GM10266 (cell line): Measurements from ENCODE around the gene PEX14.

ENCODE experiments used
- DNase-seq: peaks from one replicate; pipeline ENCODE4 v3.0.0; 2012; ENCODE audit errors: extremely low spot score
- TF ChIP-seq, protein P1 (sequence below): IDR thresholded peaks from 2 replicates; pipeline ENCODE4 v1.5.1; 2012; ENCODE audit warnings: mild to moderate bottlenecking, low read depth; ENCODE audit not compliant: control insufficient read depth, insufficient read depth; ENCODE audit errors: missing control alignments

The PEX14 gene

DNA sequence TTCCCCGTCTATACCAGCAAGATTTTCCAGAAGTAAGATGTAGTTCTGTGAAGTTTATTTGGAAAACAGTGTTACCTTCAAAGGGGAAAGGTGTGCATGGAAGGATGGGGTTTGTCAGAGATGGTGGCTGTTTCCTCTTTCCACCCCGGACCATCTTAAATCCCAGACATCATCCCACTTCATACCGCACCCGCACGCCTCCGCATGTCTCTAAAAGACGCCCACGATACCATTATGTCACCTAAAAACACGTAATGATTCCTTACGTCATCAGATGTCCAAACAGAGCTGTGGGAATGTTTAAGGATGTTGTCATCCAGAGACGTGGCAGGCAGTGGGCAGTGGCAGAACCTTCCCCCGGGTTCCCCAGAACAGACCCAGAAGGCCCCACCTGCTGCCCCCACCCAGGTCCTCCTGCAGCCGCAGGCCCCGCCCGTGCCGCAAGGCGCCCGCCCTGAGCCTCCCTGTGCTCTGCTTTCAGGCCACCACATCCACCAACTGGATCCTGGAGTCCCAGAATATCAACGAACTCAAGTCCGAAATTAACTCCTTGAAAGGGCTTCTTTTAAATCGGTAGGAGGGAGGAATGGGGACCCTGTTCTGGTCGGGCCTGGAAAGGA, 152.2 kb downstream of the PEX14 start:
- no peak for DNase-seq
- TF ChIP-seq, protein P1, sequence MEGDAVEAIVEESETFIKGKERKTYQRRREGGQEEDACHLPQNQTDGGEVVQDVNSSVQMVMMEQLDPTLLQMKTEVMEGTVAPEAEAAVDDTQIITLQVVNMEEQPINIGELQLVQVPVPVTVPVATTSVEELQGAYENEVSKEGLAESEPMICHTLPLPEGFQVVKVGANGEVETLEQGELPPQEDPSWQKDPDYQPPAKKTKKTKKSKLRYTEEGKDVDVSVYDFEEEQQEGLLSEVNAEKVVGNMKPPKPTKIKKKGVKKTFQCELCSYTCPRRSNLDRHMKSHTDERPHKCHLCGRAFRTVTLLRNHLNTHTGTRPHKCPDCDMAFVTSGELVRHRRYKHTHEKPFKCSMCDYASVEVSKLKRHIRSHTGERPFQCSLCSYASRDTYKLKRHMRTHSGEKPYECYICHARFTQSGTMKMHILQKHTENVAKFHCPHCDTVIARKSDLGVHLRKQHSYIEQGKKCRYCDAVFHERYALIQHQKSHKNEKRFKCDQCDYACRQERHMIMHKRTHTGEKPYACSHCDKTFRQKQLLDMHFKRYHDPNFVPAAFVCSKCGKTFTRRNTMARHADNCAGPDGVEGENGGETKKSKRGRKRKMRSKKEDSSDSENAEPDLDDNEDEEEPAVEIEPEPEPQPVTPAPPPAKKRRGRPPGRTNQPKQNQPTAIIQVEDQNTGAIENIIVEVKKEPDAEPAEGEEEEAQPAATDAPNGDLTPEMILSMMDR = no peak

DNA sequence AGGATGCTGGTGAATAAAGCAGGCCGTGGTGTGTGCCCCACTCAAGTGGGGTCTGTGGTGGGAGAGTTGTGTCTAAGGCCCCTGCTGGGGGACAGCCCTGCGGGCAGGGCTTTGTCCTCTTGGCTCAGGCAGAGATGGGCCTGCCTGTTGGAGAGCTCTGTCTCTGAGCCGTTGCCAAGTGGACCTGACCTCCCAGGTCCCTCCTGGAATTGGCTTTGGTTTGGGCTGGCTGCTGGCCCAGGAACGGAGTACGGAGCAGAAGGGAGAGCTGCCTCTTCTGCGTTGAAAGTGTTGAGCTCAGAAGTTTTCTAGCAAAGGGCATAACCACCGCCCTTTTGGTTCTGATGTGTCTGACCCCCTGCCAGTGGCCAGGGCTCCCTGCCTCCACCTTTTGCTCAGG, 153.9 kb downstream of the PEX14 start:
- TF ChIP-seq, protein P1 = no peak
- DNase-seq = no peak

GRCh38 chr1:10629091-10629815, 154.5 kb downstream of the PEX14 start:
- TF ChIP-seq, protein P1 = no peak
- no peak for DNase-seq

DNA sequence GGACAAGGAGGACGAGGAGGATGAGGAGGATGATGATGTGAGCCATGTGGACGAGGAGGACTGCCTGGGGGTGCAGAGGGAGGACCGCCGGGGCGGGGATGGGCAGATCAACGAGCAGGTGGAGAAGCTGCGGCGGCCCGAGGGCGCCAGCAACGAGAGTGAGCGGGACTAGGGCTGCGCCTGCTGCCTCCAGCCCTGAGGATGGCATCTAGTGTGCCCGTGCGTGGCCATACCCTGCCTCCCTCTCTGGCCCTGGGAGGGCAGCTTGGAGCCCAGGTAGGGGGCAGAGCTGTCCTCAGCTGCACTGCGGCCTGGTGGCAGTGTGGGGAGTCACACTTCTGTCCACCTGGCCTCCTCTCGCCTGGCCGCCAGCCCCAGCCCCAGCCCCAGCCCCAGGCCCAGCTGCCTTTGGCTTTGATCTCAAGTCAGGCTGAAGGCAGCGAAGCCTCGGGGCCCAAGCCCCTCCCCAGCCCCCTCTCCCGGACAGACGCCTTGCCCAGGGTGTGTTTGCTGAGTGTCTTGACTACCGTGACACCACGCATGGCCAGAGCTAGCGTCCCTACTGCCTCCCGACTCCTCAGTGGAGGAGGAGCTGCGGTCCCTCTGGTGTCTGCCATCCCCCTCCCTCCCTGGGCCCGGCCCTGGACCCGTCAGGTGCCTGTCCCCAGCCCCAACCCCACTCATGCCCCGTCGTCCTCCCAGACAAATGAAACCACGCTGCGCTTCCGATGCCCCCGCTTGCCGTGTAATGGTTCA, 155.2 kb downstream of the PEX14 start:
- TF ChIP-seq, protein P1 = no peak
- peak; percentile 41 for DNase-seq

DNA sequence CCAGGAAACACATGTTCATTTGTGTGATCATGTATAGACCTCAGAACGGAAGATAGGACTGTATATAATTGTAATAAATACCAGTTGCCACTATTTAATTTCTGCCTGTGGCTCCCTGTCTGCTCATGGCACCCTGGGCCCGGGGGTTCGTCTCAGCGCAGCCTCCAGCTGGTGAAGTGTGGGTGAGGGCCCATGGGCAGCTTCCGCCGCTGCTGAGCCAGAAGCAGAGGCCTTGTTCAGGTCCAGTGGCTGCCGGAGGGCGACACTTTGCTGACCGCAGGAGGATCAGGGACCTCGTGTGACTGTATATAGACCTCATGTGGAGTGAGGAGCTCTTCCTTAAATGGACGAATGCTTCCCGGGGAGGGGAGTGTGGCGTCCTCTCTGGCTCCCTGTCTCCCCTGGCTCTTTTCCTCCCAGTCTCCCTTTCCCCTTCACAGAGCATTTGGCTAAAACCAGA, 155.9 kb downstream of the PEX14 start:
- TF ChIP-seq, protein P1 = no peak
- DNase-seq = no peak

- TF ChIP-seq, protein P1 = no peak
- DNase-seq = no peak
These were observed 156.5 kb downstream of the PEX14 start for GRCh38 chr1:10631121-10631810.
